WTC11 (cell line): ENCODE measurements around the gene ZNF804B. TPM values are rescaled to one million over a fixed set of nuclear protein-coding genes. Genes with fewer than 3 reads are reported as not detected.

Source experiments
- ATAC-seq: fragments of 200-7000 bp; cut with Tn5 transposase; 2 replicates; pipeline ENCODE4 v1.10.0; 2021; ENCODE audit warnings: mild to moderate bottlenecking, moderate library complexity
- CTCF ChIA-PET: fragments of 300-600 bp; sonication (Branson Sonifier 250); formaldehyde crosslinking; loops from one replicate; lab custom pipeline; 2021; ENCODE audit warnings: antibody characterized with exemption; lab: Charles Lee
- POLR2A ChIA-PET: fragments of 350-600 bp; sonication (Branson Sonifier 250); formaldehyde crosslinking; loops from one replicate; lab custom pipeline; 2021; ENCODE audit warnings: antibody characterized with exemption; lab: Charles Lee
- DNase-seq: peaks from one replicate; pipeline ENCODE4 v3.0.0; 2021; ENCODE audit warnings: low spot score
- H3K27ac Mint-ChIP-seq: 2 replicates; pipeline ENCODE4 v1.8.0; 2021; ENCODE audit warnings: mixed read lengths
- H3K27me3 Mint-ChIP-seq: 2 replicates; pipeline ENCODE4 v1.8.0; 2021; ENCODE audit warnings: low read depth, mild to moderate bottlenecking, moderate library complexity, mixed read lengths
- H3K36me3 Mint-ChIP-seq: 2 replicates; pipeline ENCODE4 v1.8.0; 2021; ENCODE audit warnings: mixed read lengths
- H3K4me1 Mint-ChIP-seq: 2 replicates; pipeline ENCODE4 v1.8.0; 2022; ENCODE audit warnings: mixed read lengths
- H3K4me3 Mint-ChIP-seq: 2 replicates; pipeline ENCODE4 v1.8.0; 2021; ENCODE audit warnings: mild to moderate bottlenecking, moderate library complexity, mixed read lengths
- H3K9me3 Mint-ChIP-seq: 2 replicates; pipeline ENCODE4 v1.8.0; 2021; ENCODE audit warnings: mixed read lengths
- ATF3 ChIP-seq: sonication (generic); formaldehyde crosslinking; conservative IDR thresholded peaks from 2 replicates; pipeline ENCODE4 v1.8.1; 2022; ENCODE audit warnings: mild to moderate bottlenecking, missing genetic modification reagents
- CREM ChIP-seq: sonication (generic); formaldehyde crosslinking; IDR thresholded peaks from 2 replicates; pipeline ENCODE4 v1.8.1; 2022; ENCODE audit warnings: mild to moderate bottlenecking, missing genetic modification reagents, moderate library complexity
- FOXP1 ChIP-seq: sonication (generic); formaldehyde crosslinking; IDR thresholded peaks from 2 replicates; pipeline ENCODE4 v1.8.0; 2022; ENCODE audit warnings: missing genetic modification reagents, mild to moderate bottlenecking, moderate library complexity, borderline replicate concordance
- FOXP4 ChIP-seq: sonication (generic); formaldehyde crosslinking; IDR thresholded peaks from 2 replicates; pipeline ENCODE4 v1.8.0; 2022; ENCODE audit warnings: mild to moderate bottlenecking, missing genetic modification reagents
- KAT7 ChIP-seq: sonication (generic); formaldehyde crosslinking; IDR thresholded peaks from 2 replicates; pipeline ENCODE4 v1.8.1; 2023; ENCODE audit warnings: missing genetic modification reagents, mild to moderate bottlenecking, borderline replicate concordance
- NR1H2 ChIP-seq: sonication (generic); formaldehyde crosslinking; IDR thresholded peaks from 2 replicates; pipeline ENCODE4 v1.9.0; 2021; ENCODE audit warnings: mild to moderate bottlenecking, moderate library complexity, missing genetic modification reagents
- NR2C2 ChIP-seq: sonication (generic); formaldehyde crosslinking; IDR thresholded peaks from 2 replicates; pipeline ENCODE4 v1.8.0; 2022; ENCODE audit warnings: mild to moderate bottlenecking, missing genetic modification reagents
- SOX15 ChIP-seq: fragments of 250-450 bp; sonication (Bioruptor Pico); IDR thresholded peaks from 2 replicates; pipeline ENCODE4 v1.9.0; 2021; ENCODE audit warnings: mild to moderate bottlenecking
- SP1 ChIP-seq: sonication (generic); formaldehyde crosslinking; conservative IDR thresholded peaks from 2 replicates; pipeline ENCODE4 v1.8.1; 2022; ENCODE audit warnings: missing genetic modification reagents
- USF1 ChIP-seq: sonication (generic); formaldehyde crosslinking; IDR thresholded peaks from 2 replicates; pipeline ENCODE4 v1.8.0; 2022; ENCODE audit warnings: mild to moderate bottlenecking, missing genetic modification reagents
- ZBTB21 ChIP-seq: sonication (generic); formaldehyde crosslinking; IDR thresholded peaks from 2 replicates; pipeline ENCODE4 v1.8.1; 2023; ENCODE audit warnings: mild to moderate bottlenecking, missing genetic modification reagents, borderline replicate concordance
- ZNF263 ChIP-seq: sonication (generic); formaldehyde crosslinking; IDR thresholded peaks from 2 replicates; pipeline ENCODE4 v1.8.1; 2022; ENCODE audit warnings: low read depth, mild to moderate bottlenecking, moderate library complexity, missing genetic modification reagents
- ZNF281 ChIP-seq: sonication (generic); formaldehyde crosslinking; IDR thresholded peaks from 2 replicates; pipeline ENCODE4 v1.8.0; 2023; ENCODE audit warnings: mild to moderate bottlenecking, missing genetic modification reagents
- ZNF423 ChIP-seq: fragments of 250-450 bp; sonication (Bioruptor Pico); IDR thresholded peaks from 2 replicates; pipeline ENCODE4 v2.1.2; 2022; ENCODE audit warnings: mild to moderate bottlenecking, moderate library complexity
- total RNA-seq: library from RNA; stranded (reverse); gene quantifications from 3 replicates; pipeline ENCODE4 v1.2.3, GENCODE V29; 2021
- TF ChIP-seq, protein P1 (sequence below): fragments of 250-450 bp; sonication (Bioruptor Pico); IDR thresholded peaks from 2 replicates; pipeline ENCODE4 v1.9.0; 2021; ENCODE audit warnings: mild to moderate bottlenecking
- TF ChIP-seq, protein P2 (sequence below): sonication (generic); formaldehyde crosslinking; IDR thresholded peaks from 2 replicates; pipeline ENCODE4 v1.8.0; 2022; ENCODE audit warnings: missing genetic modification reagents
- TF ChIP-seq, protein P3 (sequence below): sonication (generic); formaldehyde crosslinking; IDR thresholded peaks from 2 replicates; pipeline ENCODE4 v1.8.1; 2022; ENCODE audit warnings: missing genetic modification reagents, borderline replicate concordance
- TF ChIP-seq, protein P4 (sequence below): fragments of 250-450 bp; sonication (Bioruptor Pico); IDR thresholded peaks from 2 replicates; pipeline ENCODE4 v1.8.0; 2021; ENCODE audit warnings: mild to moderate bottlenecking
- TF ChIP-seq, protein P5 (sequence below): sonication (generic); formaldehyde crosslinking; IDR thresholded peaks from 2 replicates; pipeline ENCODE4 v1.8.1; 2023; ENCODE audit warnings: mild to moderate bottlenecking, missing genetic modification reagents, borderline replicate concordance
- TF ChIP-seq, protein P6 (sequence below): fragments of 250-450 bp; sonication (Bioruptor Pico); IDR thresholded peaks from 2 replicates; pipeline ENCODE4 v1.9.0; 2021; ENCODE audit warnings: moderate library complexity, mild to moderate bottlenecking, inconsistent platforms, borderline replicate concordance

ZNF804B gene
- total RNA-seq, 1 experiment from 2014 or later: 0.04 TPM

GRCh38 chr7:89385411-89385810, 625.9 kb downstream of the ZNF804B start:
- TF ChIP-seq, protein P1, sequence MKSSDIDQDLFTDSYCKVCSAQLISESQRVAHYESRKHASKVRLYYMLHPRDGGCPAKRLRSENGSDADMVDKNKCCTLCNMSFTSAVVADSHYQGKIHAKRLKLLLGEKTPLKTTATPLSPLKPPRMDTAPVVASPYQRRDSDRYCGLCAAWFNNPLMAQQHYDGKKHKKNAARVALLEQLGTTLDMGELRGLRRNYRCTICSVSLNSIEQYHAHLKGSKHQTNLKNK (CRISPR knock-in tag): no peak
- TF ChIP-seq FOXP4 (CRISPR knock-in tag) (no peak), SOX15 (CRISPR knock-in tag) (no peak), FOXP1 (CRISPR knock-in tag) (no peak), ZNF263 (CRISPR knock-in tag) (no peak), ATF3 (CRISPR knock-in tag) (no peak), USF1 (no peak), ZNF423 (no peak), CREM (no peak), KAT7 (CRISPR knock-in tag) (no peak), NR1H2 (no peak), SP1 (CRISPR knock-in tag) (no peak), NR2C2 (CRISPR knock-in tag) (no peak), ZNF281 (CRISPR knock-in tag) (no peak), ZBTB21 (no peak)
- TF ChIP-seq, protein P2, sequence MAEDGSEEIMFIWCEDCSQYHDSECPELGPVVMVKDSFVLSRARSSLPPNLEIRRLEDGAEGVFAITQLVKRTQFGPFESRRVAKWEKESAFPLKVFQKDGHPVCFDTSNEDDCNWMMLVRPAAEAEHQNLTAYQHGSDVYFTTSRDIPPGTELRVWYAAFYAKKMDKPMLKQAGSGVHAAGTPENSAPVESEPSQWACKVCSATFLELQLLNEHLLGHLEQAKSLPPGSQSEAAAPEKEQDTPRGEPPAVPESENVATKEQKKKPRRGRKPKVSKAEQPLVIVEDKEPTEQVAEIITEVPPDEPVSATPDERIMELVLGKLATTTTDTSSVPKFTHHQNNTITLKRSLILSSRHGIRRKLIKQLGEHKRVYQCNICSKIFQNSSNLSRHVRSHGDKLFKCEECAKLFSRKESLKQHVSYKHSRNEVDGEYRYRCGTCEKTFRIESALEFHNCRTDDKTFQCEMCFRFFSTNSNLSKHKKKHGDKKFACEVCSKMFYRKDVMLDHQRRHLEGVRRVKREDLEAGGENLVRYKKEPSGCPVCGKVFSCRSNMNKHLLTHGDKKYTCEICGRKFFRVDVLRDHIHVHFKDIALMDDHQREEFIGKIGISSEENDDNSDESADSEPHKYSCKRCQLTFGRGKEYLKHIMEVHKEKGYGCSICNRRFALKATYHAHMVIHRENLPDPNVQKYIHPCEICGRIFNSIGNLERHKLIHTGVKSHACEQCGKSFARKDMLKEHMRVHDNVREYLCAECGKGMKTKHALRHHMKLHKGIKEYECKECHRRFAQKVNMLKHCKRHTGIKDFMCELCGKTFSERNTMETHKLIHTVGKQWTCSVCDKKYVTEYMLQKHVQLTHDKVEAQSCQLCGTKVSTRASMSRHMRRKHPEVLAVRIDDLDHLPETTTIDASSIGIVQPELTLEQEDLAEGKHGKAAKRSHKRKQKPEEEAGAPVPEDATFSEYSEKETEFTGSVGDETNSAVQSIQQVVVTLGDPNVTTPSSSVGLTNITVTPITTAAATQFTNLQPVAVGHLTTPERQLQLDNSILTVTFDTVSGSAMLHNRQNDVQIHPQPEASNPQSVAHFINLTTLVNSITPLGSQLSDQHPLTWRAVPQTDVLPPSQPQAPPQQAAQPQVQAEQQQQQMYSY (CRISPR knock-in tag): no peak
- TF ChIP-seq, protein P3, sequence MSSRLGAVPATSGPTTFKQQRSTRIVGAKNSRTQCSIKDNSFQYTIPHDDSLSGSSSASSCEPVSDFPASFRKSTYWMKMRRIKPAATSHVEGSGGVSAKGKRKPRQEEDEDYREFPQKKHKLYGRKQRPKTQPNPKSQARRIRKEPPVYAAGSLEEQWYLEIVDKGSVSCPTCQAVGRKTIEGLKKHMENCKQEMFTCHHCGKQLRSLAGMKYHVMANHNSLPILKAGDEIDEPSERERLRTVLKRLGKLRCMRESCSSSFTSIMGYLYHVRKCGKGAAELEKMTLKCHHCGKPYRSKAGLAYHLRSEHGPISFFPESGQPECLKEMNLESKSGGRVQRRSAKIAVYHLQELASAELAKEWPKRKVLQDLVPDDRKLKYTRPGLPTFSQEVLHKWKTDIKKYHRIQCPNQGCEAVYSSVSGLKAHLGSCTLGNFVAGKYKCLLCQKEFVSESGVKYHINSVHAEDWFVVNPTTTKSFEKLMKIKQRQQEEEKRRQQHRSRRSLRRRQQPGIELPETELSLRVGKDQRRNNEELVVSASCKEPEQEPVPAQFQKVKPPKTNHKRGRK: no peak
- TF ChIP-seq, protein P4, sequence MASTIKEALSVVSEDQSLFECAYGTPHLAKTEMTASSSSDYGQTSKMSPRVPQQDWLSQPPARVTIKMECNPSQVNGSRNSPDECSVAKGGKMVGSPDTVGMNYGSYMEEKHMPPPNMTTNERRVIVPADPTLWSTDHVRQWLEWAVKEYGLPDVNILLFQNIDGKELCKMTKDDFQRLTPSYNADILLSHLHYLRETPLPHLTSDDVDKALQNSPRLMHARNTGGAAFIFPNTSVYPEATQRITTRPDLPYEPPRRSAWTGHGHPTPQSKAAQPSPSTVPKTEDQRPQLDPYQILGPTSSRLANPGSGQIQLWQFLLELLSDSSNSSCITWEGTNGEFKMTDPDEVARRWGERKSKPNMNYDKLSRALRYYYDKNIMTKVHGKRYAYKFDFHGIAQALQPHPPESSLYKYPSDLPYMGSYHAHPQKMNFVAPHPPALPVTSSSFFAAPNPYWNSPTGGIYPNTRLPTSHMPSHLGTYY: no peak
- TF ChIP-seq, protein P5, sequence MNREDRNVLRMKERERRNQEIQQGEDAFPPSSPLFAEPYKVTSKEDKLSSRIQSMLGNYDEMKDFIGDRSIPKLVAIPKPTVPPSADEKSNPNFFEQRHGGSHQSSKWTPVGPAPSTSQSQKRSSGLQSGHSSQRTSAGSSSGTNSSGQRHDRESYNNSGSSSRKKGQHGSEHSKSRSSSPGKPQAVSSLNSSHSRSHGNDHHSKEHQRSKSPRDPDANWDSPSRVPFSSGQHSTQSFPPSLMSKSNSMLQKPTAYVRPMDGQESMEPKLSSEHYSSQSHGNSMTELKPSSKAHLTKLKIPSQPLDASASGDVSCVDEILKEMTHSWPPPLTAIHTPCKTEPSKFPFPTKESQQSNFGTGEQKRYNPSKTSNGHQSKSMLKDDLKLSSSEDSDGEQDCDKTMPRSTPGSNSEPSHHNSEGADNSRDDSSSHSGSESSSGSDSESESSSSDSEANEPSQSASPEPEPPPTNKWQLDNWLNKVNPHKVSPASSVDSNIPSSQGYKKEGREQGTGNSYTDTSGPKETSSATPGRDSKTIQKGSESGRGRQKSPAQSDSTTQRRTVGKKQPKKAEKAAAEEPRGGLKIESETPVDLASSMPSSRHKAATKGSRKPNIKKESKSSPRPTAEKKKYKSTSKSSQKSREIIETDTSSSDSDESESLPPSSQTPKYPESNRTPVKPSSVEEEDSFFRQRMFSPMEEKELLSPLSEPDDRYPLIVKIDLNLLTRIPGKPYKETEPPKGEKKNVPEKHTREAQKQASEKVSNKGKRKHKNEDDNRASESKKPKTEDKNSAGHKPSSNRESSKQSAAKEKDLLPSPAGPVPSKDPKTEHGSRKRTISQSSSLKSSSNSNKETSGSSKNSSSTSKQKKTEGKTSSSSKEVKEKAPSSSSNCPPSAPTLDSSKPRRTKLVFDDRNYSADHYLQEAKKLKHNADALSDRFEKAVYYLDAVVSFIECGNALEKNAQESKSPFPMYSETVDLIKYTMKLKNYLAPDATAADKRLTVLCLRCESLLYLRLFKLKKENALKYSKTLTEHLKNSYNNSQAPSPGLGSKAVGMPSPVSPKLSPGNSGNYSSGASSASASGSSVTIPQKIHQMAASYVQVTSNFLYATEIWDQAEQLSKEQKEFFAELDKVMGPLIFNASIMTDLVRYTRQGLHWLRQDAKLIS (CRISPR knock-in tag): no peak
- TF ChIP-seq, protein P6, sequence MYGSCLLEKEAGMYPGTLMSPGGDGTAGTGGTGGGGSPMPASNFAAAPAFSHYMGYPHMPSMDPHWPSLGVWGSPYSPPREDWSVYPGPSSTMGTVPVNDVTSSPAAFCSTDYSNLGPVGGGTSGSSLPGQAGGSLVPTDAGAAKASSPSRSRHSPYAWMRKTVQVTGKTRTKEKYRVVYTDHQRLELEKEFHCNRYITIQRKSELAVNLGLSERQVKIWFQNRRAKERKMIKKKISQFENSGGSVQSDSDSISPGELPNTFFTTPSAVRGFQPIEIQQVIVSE (CRISPR knock-in tag): no peak
- H3K4me1 Mint-ChIP-seq: peaks cover 3% of the 10 kb centered on the region; the same call in 1 of the 2 replicates
- peaks cover 39% of the 10 kb centered on the region for H3K9me3 Mint-ChIP-seq
- no peak overlapping the region for H3K4me3 Mint-ChIP-seq
- H3K36me3 Mint-ChIP-seq: peaks cover 22% of the 10 kb centered on the region
- DNase-seq (no peak), ATAC-seq (no peak)
- ChIA-PET CTCF (no interaction called here), POLR2A (no interaction called here)
- H3K27ac Mint-ChIP-seq: no peak overlapping the region
- H3K27me3 Mint-ChIP-seq: no peaks in the 10 kb centered on the region
